Glutamatergic neuron (in vitro differentiated cells): Measurements from ENCODE around the gene TMEM259. TPM values are rescaled to one million over a fixed set of nuclear protein-coding genes. Genes with fewer than 3 reads are reported as not detected.

Experiments
- DNase-seq: peaks from one replicate; pipeline ENCODE4 v3.0.0; 2022
- H3K27ac Mint-ChIP-seq: one replicate; pipeline ENCODE4 v1.8.0; 2020; ENCODE audit warnings: mild to moderate bottlenecking, mixed read lengths, inconsistent platforms; ENCODE audit not compliant: unreplicated experiment
- H3K27me3 Mint-ChIP-seq: one replicate; pipeline ENCODE4 v1.8.0; 2020; ENCODE audit warnings: mild to moderate bottlenecking, moderate library complexity, mixed read lengths, inconsistent platforms; ENCODE audit not compliant: unreplicated experiment
- H3K36me3 Mint-ChIP-seq: one replicate; pipeline ENCODE4 v1.8.0; 2020; ENCODE audit warnings: mild to moderate bottlenecking, mixed read lengths, inconsistent platforms; ENCODE audit not compliant: unreplicated experiment
- H3K4me1 Mint-ChIP-seq: one replicate; pipeline ENCODE4 v1.8.0; 2020; ENCODE audit warnings: mild to moderate bottlenecking, low read depth, mixed read lengths, inconsistent platforms; ENCODE audit not compliant: unreplicated experiment
- H3K4me3 Mint-ChIP-seq: one replicate; pipeline ENCODE4 v1.8.0; 2020; ENCODE audit warnings: mild to moderate bottlenecking, mixed read lengths, inconsistent platforms; ENCODE audit not compliant: unreplicated experiment
- H3K9me3 Mint-ChIP-seq: one replicate; pipeline ENCODE4 v1.8.0; 2020; ENCODE audit warnings: mild to moderate bottlenecking, moderate library complexity, mixed read lengths, inconsistent platforms; ENCODE audit not compliant: unreplicated experiment
- CTCF ChIP-seq: fragments of 200-600 bp; sonication (generic); IDR thresholded peaks from one replicate; pipeline ENCODE4 v1.5.0; 2021; ENCODE audit not compliant: partially characterized antibody, unreplicated experiment
- total RNA-seq: library from RNA; stranded (reverse); fragmentation: NEBNext Ultra II Directional; extraction: Animal tissue kit (Norgen Biotek cat#: 25700); gene quantifications from one replicate; pipeline ENCODE4 v1.2.1, GENCODE V29; 2021; ENCODE audit not compliant: unreplicated experiment

TMEM259 gene
- total RNA-seq, 1 donor from 2014 or later = 222 TPM

- no peak overlapping the region for H3K27ac Mint-ChIP-seq
- DNase-seq = no peak
- TF ChIP-seq CTCF = no peak
- peaks cover 3% of the 10 kb centered on the region for H3K4me1 Mint-ChIP-seq
- no peak overlapping the region for H3K4me3 Mint-ChIP-seq
- peaks cover 3% of the 10 kb centered on the region for H3K9me3 Mint-ChIP-seq
- H3K36me3 Mint-ChIP-seq = no peaks in the 10 kb centered on the region
- H3K27me3 Mint-ChIP-seq = peaks cover 11% of the 10 kb centered on the region
Observed at GRCh38 chr19:994516-994915, 26.4 kb downstream of the TMEM259 start.

GRCh38 chr19:993831-994393 lies 27.0 kb downstream of the TMEM259 start:
- DNase-seq = no peak
- peaks cover 2% of the 10 kb centered on the region for H3K4me1 Mint-ChIP-seq

GRCh38 chr19:993361-993830 lies 27.5 kb downstream of the TMEM259 start:
- peaks cover 3% of the 10 kb centered on the region for H3K9me3 Mint-ChIP-seq
- TF ChIP-seq CTCF = no peak
- no peaks in the 10 kb centered on the region for H3K36me3 Mint-ChIP-seq
- H3K27ac Mint-ChIP-seq = no peak overlapping the region
- no peak overlapping the region for H3K4me3 Mint-ChIP-seq
- DNase-seq = no peak
- peaks cover 9% of the 10 kb centered on the region for H3K27me3 Mint-ChIP-seq
- no peaks in the 10 kb centered on the region for H3K4me1 Mint-ChIP-seq

More at GRCh38 chr19:993831-994393, 27.0 kb downstream of the TMEM259 start:
- Mint-ChIP-seq H3K27me3 (peaks cover 7% of the 10 kb centered on the region), H3K36me3 (no peaks in the 10 kb centered on the region), H3K9me3 (peaks cover 1% of the 10 kb centered on the region), H3K4me3 (no peak overlapping the region), H3K27ac (no peak overlapping the region)
- no peak for TF ChIP-seq CTCF

GRCh38 chr19:992670-993055 lies 28.3 kb downstream of the TMEM259 start:
- Mint-ChIP-seq H3K4me1 (no peaks in the 10 kb centered on the region), H3K36me3 (no peaks in the 10 kb centered on the region), H3K4me3 (no peak overlapping the region), H3K9me3 (peaks cover 3% of the 10 kb centered on the region), H3K27ac (no peak overlapping the region), H3K27me3 (peaks cover 5% of the 10 kb centered on the region)
- no peak for DNase-seq
- no peak for TF ChIP-seq CTCF

- Mint-ChIP-seq H3K4me3 (no peak overlapping the region), H3K36me3 (no peaks in the 10 kb centered on the region), H3K4me1 (no peaks in the 10 kb centered on the region), H3K27ac (no peak overlapping the region), H3K27me3 (peaks cover 4% of the 10 kb centered on the region), H3K9me3 (peaks cover 3% of the 10 kb centered on the region)
- DNase-seq = no peak
- TF ChIP-seq CTCF = no peak
Observed at GRCh38 chr19:991932-992669, 28.8 kb downstream of the TMEM259 start.
